Ramos (cell line): ENCODE measurements around the gene DSP.

ENCODE experiments used
- in situ Hi-C: fragments of 300-500 bp; cut with MboI; formaldehyde crosslinking; loops from one replicate; pipeline ENCODE4 v1.14.3; 2022; ENCODE audit warnings: low sequenced_read_pairs; ENCODE audit not compliant: unreplicated experiment

The DSP gene

DNA sequence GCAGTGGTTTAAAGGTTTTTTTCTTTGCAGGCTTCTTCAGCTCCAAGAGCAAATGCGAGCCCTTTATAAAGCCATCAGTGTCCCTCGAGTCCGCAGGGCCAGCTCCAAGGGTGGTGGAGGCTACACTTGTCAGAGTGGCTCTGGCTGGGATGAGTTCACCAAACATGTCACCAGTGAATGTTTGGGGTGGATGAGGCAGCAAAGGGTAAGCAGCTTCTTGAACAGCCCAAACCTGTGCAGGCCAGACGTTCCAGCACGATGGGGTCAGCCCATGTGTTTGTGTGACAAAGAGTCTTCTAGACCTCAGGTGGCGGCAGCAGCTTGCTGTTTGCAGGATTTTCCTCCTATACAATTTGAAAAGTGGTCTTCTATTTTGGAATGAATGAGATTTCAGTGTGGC lies 17.7 kb downstream of the DSP start:
- in situ Hi-C loops: no loop called here

DNA sequence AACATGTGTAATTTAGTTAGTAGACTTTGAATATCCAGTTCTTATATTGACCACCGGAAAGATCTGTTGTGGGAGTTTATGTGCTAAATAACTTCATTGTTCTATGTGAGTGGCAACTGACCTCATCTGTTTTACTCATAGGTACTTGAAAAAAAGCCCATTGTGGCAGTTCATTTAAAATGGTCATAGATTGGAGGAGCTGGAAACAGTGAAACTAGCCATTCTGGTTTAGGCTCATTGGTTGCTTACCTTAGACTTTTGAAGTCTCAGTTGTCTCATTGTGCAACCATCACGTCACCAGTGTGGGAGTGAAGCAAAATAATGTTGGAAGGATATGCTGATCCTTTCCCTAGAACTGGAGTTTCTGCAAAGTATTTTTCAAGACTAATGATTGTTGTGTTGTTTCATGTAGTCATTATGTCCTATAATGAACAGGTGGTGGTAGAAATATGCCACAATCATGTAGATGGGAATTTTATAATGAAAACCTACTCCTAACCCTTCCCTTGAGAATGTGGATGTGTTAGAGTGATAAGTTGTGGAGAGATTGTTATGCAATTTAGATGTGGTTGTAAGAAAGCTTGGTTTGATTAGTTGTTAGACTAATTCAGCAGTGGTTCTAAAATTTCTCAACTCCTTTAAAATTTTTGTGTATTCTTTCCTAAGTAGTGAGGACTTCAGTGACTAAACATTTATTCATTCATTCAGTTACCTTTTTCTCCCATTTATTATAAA lies 18.3 kb downstream of the DSP start:
- in situ Hi-C loops: no loop called here

DNA sequence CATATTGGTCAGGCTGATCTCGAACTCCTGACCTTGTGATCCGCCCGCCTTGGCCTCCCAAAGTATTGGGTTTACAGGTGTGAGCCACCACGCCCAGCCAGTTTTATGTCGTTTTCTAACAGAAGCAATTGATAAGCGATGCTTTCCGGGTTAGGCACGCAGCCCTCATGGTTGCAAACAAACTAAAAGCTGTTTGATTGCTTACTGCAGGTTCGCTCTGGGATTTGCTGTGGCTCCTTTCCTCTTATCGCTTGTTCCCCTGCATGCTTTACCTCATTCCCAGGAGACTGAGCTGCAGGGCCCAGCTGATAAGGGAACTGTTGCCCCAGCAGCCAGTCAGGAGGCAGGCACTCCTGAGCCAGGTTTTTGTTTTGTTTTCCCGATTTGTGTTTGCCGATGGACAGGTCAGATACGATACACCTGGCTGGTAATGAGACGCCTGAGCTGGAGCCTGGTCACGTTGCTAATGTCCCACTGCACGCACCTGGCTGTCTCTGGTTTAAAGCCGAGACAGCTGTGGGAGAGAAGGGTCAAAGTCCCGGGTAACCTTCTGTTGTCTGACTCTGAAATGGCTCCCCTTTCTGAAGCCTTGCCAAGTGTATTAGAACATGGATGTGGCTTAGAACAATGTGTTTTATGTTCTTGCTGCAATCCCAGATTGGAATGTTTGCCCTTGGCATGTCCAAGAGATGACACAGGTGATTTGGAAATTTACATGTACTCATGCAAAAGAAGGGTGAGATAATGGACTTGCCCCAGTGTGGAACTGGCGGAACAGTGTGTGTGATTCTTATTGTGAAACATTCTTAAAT lies 19.9 kb downstream of the DSP start:
- in situ Hi-C loops: no loop called here

DNA sequence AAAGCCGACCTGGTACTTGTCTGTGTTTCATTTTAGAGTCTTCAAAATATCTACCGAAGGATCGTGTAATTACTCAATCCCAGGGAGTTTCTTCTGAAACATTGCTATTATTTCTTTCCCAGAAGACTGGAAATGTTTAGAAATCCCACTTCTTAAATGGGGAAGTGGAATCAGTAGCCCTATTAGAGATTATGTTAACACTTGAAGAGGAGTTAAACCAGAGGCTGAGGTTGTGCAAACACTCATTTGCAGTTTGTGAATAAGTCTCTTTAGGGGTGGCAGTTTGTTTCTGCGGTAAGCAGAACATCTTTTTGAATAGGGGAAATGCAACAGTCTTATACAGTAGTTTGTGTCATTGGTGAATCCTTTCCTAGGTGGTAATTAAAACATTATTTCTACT lies 21.3 kb downstream of the DSP start:
- in situ Hi-C loops: no loop called here

DNA sequence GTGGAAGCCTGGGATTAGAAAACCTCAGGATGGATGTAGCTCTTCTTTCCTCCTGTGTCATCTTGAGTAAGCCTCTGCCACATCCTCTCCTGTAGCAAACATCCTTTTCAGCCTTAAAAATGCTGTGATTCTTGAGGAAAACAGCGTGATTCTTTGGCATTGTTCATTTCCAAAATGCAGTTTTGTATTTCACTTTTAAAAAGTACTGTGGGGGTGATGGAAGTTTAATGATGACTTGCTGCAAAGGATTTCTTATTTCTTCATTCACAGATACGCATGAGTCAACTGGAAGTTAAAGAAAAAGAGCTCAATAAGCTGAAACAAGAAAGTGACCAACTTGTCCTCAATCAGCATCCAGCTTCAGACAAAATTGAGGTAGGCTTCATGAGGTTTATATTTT lies 24.6 kb downstream of the DSP start:
- in situ Hi-C loops: no loop called here

DNA sequence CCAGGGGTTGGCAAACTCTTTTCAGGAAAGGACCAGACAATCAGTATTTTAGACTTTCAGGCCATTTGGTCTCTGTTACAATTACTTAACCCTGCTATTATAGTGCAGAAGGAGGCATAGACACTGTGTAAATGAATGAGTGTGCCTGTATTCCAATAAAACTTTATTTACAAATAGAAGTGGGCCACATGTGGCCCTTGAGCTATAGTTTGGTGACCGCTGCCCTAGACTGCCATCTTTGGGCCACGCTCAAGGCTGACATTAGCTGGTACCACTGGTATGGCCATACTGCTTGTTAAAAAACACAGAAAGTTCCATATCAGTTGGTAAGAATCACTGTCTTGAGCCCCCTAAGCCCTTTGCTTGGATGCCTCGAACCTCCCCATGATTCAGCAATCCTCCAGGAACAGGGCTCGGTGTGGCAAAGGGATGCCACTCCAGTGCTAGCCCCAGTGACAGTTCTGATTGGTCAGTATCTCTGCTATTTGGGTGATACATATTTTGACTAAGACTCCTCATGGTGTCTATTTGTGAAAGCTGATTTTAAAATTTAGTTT lies 25.2 kb downstream of the DSP start:
- in situ Hi-C loops: no loop called here

DNA sequence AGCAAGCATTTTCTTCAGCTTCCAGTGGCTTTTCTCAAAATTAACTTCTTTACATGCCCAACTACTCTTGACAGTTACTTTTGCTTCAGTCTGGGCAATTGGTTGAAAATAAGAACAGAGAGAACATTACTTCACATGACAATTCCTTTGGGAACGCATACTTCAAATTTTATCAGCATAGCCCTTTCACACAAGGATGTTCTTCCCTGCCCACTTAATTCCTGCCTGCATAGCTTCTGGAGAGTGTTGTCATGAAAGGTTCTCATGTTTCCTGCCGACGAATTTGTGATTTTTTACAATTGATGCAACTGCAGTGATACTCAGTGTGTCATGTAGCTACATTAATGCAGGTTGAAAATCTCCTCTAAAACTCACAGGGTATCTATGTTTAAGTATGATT lies 26.6 kb downstream of the DSP start:
- in situ Hi-C loops: no loop called here

DNA sequence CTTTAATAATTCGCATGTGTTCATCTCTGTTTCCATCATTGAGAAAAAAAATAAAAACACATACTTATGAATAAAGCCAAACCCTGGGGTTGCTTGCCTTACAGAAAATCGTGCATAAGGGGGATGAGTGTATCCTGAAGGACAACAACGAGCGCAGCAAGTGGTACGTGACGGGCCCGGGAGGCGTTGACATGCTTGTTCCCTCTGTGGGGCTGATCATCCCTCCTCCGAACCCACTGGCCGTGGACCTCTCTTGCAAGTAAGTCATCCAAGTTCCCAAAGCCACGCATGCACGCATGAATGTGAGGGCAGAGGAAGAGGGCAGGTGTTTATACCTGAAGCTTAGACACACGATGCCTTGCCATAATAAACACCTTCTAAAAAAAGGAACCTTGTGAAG lies 27.6 kb downstream of the DSP start:
- in situ Hi-C loops: no loop called here

DNA sequence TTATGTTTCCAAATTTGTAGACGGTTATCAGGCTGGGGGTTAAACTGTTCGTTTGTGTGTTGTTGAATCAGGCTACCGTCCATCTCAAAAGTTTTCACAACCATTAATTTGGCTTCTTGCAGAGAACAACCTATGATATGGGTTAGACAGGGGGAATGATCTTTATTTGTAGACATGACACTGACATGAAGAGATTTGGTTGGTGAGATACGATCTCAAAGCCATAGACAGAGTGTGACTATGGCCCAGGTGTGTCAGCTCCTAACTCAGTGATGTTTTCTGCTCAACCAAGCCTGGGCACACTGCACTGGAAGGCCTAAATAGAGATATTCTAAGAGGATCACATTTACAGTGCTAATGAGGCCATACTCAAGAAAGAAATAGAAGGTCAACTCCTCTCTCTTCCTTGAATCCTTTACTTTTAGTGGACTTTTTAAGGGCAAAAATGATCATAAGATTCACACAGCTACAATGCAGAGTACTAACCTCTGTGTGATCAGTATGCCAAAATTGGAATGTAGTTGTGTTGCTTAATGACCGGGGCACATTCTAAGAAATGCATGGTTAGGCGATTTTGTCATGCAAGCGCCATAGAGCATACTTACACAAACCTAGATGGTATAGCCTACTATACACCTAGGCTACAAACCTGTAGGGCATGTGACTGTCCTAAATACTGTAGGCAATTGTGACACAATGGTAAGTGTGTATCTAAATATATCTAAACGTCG lies 30.9 kb downstream of the DSP start:
- in situ Hi-C loops: no loop called here

DNA sequence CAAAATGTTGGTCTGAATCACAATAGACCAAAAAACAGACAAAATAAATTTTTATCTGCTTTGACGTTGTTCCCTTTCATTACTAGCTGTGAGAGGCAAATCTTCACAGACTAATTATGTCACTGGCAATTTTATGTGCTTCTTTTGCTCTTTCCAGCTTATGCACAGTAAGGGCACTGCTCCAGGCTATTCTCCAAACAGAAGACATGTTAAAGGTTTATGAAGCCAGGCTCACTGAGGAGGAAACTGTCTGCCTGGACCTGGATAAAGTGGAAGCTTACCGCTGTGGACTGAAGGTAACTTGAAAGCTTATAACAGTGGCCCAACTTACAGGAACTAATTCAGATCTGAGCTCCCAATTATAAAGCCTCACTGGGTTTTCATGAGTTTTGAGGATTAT lies 33.0 kb downstream of the DSP start:
- in situ Hi-C loops: no loop called here

DNA sequence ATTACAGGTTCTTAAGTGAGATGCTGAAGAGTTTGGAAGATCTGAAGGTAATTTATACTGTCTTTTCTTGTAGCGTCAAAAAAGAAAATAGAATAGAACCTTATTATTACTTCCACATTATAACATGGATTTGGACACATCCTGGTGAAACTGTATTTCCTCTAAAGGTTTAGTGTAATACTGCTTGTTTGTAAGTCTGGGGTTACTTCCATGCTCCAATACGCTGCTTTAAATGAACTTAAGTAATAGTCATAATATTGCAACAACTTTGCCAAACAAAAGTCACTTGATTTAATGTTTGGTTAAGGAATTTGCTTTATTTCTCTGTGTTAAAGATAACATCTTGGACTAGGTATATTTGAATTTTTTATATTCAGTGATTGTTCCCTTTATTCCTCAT lies 37.0 kb downstream of the DSP start:
- in situ Hi-C loops: no loop called here

DNA sequence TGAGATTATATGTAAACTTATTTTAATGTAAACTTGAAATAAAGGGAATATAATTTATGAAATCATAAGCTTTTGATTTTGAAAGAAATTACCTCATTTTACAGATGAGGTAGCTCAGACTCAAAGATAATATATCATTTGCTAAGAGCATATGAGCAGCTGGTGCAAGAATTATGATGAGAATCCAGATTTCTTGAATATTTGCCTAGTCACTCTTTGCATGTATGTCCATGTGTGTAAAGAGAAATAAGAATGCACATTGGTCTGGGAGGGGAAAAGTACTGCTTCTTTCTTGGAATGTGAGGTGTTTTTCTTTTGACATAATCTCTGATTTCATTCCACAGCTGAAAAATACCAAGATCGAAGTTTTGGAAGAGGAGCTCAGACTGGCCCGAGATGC lies 37.5 kb downstream of the DSP start:
- in situ Hi-C loops: no loop called here

DNA sequence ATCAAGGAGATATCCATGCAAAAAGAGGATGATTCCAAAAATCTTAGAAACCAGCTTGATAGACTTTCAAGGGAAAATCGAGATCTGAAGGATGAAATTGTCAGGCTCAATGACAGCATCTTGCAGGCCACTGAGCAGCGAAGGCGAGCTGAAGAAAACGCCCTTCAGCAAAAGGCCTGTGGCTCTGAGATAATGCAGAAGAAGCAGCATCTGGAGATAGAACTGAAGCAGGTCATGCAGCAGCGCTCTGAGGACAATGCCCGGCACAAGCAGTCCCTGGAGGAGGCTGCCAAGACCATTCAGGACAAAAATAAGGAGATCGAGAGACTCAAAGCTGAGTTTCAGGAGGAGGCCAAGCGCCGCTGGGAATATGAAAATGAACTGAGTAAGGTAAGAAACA lies 38.4 kb downstream of the DSP start:
- in situ Hi-C loops: no loop called here

DNA sequence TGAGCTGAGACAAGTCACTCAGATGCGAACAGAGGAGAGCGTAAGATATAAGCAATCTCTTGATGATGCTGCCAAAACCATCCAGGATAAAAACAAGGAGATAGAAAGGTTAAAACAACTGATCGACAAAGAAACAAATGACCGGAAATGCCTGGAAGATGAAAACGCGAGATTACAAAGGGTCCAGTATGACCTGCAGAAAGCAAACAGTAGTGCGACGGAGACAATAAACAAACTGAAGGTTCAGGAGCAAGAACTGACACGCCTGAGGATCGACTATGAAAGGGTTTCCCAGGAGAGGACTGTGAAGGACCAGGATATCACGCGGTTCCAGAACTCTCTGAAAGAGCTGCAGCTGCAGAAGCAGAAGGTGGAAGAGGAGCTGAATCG lies 39.1 kb downstream of the DSP start:
- in situ Hi-C loops: no loop called here

DNA sequence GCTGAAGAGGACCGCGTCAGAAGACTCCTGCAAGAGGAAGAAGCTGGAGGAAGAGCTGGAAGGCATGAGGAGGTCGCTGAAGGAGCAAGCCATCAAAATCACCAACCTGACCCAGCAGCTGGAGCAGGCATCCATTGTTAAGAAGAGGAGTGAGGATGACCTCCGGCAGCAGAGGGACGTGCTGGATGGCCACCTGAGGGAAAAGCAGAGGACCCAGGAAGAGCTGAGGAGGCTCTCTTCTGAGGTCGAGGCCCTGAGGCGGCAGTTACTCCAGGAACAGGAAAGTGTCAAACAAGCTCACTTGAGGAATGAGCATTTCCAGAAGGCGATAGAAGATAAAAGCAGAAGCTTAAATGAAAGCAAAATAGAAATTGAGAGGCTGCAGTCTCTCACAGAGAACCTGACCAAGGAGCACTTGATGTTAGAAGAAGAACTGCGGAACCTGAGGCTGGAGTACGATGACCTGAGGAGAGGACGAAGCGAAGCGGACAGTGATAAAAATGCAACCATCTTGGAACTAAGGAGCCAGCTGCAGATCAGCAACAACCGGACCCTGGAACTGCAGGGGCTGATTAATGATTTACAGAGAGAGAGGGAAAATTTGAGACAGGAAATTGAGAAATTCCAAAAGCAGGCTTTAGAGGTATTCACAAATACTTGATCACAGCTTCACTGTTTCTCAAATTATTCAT lies 39.6 kb downstream of the DSP start:
- in situ Hi-C loops: no loop called here

DNA sequence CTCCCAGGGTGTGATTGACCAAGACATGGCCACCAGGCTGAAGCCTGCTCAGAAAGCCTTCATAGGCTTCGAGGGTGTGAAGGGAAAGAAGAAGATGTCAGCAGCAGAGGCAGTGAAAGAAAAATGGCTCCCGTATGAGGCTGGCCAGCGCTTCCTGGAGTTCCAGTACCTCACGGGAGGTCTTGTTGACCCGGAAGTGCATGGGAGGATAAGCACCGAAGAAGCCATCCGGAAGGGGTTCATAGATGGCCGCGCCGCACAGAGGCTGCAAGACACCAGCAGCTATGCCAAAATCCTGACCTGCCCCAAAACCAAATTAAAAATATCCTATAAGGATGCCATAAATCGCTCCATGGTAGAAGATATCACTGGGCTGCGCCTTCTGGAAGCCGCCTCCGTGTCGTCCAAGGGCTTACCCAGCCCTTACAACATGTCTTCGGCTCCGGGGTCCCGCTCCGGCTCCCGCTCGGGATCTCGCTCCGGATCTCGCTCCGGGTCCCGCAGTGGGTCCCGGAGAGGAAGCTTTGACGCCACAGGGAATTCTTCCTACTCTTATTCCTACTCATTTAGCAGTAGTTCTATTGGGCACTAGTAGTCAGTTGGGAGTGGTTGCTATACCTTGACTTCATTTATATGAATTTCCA lies 43.9 kb downstream of the DSP start:
- in situ Hi-C loops: no loop called here

DNA sequence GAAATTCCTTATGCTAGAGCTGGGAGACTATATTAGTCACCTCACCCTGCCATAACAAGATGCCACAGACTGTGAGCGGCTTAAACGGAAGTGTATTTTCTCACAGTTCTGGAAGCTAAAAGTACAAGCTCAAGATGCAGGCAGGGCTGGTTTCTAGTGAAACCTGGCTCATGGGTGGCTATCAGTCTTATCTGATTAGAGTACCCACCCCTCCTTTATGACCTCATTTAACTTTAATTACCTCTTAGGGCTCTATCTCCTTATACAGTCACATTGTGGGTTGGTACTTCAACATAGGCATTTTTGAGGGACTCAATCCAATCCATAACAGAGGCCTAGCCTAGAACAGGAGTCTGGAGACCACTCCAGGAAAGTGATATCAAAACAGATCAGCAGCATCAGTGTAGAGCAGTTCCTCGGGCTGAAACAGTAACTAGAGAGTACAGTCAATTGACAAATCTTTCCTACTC lies 46.2 kb downstream of the DSP start:
- in situ Hi-C loops: no loop called here

DNA sequence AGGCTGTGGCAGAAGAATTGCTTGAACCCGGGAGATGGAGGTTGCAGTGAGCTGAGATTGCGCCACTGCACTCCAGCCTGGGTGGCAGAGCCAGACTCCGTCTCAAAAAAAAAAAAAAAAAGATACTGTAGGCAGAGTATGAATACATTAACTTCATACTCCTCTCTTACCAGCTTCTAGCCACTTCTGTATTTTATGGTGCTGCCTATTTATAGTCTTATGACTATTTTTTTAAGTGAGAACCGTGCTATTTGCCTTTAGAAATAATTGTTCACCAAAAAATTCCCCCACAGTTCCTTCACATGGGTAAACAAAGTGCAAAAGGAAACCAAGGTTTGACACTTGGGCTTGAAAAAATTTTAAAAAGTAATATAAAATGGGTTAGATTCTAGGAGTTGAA lies 47.0 kb downstream of the DSP start:
- in situ Hi-C loops: no loop called here

DNA sequence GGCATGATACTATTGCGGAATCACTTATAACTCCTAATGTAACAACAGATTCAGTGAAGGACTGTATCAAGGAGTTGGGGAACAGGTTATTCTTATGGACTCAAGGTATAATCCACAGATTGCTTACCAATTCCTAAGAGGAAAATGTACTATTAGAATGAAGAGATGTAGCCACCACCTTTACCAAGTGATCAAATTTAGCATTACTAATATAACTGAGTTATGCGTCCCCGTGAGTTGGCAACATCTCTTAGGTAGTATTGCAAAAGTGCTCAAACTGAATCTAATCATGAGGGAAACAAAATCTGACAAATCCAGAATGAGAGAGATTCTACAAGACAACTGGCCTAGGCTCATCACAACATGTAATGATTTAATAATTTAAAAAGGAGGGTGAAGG lies 47.8 kb downstream of the DSP start:
- in situ Hi-C loops: no loop called here
